ENCODE measurements around the gene ATP2C1. TPM values are rescaled to one million over a fixed set of nuclear protein-coding genes. Genes with fewer than 3 reads are reported as not detected.

The ATP2C1 gene
- total RNA-seq, 1 donor from 2014 or later: 66.1 TPM

DNA sequence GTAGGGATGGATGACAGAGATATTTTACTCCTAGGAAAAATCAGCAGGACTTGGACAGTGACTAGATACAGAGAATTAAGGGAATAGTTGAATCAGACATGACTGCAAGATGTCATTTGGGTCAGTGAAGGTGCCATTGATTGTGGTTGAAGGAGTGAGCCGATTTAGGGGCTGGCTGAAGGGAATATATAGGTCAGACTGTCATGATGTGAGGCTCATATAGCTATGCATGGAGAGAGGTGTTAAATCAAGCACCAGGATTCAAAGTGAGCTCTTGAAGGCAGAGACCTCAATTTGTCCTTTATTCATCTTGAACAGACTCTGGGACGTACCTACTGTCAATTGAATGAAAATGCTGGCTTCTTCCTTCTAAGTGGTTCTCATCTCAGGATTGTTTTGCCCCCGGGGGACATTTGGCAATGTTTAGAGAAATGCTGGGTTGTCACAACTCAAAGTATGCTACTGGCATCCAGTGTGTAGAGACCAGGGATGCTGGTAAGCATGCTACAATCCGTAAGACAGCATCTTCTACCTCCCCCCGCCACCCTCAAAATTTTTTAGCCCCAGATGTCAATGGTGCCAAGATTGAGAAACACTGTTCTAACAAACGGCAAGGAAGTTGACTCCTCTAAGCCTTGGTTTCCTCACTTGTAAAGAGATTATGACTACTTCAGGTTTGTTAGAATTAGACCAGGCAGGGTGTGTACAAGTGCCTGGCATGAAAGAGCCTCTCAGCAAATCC is 7.8 kb downstream of the ATP2C1 start:
- Mint-ChIP-seq H3K9me3 (no peaks in the 10 kb centered on the region), H3K4me1 (ENCODE audit: low read depth) (peaks cover 64% of the 10 kb centered on the region), H3K4me3 (no peak overlapping the region), H3K27ac (no peak overlapping the region), H3K27me3 (ENCODE audit: insufficient read depth) (no peaks in the 10 kb centered on the region), H3K36me3 (ENCODE audit: low read depth) (no peaks in the 10 kb centered on the region)
- intact Hi-C loops (cut with micrococcal nuclease): no loop called here
- no peak for DNase-seq (ENCODE audit: low spot score)

DNA sequence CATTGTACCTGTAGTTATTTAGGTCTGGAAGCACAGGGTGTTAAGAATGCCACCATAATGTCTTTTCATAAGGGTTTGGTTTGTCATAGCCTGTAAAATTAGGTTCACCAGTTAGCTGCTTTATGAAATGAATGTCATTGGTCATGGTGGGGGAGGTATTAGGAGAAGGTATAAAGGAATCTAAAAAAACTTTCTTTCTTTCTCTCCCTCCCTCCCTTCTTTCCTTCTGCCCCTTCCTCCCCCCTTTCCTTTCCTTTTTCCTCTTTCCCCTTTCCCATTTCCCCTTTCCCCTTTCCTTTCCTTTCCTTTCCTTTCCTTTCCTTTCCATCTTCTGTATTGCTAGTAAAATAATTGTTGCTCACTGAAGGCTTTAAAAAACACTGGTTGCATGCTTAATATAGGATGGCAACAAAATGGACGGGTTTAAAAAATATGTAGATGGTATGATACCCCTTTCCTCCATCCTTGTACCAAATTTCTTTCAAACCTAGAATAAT is 9.6 kb downstream of the ATP2C1 start:
- peaks cover 64% of the 10 kb centered on the region for H3K4me1 Mint-ChIP-seq (ENCODE audit: low read depth)
- intact Hi-C loops (cut with micrococcal nuclease): no loop called here

GRCh38 chr3:130904491-130904890 is 10.6 kb downstream of the ATP2C1 start:
- Mint-ChIP-seq H3K27ac (no peak overlapping the region), H3K27me3 (ENCODE audit: insufficient read depth) (no peaks in the 10 kb centered on the region), H3K4me1 (ENCODE audit: low read depth) (peaks cover 65% of the 10 kb centered on the region), H3K36me3 (ENCODE audit: low read depth) (peaks cover 4% of the 10 kb centered on the region), H3K4me3 (no peak overlapping the region), H3K9me3 (no peaks in the 10 kb centered on the region)
- DNase-seq (ENCODE audit: low spot score): no peak
- intact Hi-C loops (cut with micrococcal nuclease): no loop called here

More for the DNA sequence above, 9.6 kb downstream of the ATP2C1 start:
- Mint-ChIP-seq H3K9me3 (no peaks in the 10 kb centered on the region), H3K36me3 (ENCODE audit: low read depth) (peaks cover 4% of the 10 kb centered on the region), H3K27me3 (ENCODE audit: insufficient read depth) (no peaks in the 10 kb centered on the region), H3K27ac (no peak overlapping the region), H3K4me3 (no peak overlapping the region)
- no peak for DNase-seq (ENCODE audit: low spot score)

GRCh38 chr3:130905551-130905950 is 11.7 kb downstream of the ATP2C1 start:
- H3K9me3 Mint-ChIP-seq: no peaks in the 10 kb centered on the region
- peak overlapping the region; percentile 51 for H3K27ac Mint-ChIP-seq
- peaks cover 65% of the 10 kb centered on the region for H3K4me1 Mint-ChIP-seq (ENCODE audit: low read depth)
- H3K4me3 Mint-ChIP-seq: no peak overlapping the region
- DNase-seq (ENCODE audit: low spot score): no peak
- intact Hi-C loops (cut with micrococcal nuclease): loop anchor here (5.0 kb wide), 1 partner anchor 477 kb away; the partner anchor contains the start of gene NUDT16
- peaks cover 4% of the 10 kb centered on the region for H3K36me3 Mint-ChIP-seq (ENCODE audit: low read depth)
- H3K27me3 Mint-ChIP-seq (ENCODE audit: insufficient read depth): no peaks in the 10 kb centered on the region

DNA sequence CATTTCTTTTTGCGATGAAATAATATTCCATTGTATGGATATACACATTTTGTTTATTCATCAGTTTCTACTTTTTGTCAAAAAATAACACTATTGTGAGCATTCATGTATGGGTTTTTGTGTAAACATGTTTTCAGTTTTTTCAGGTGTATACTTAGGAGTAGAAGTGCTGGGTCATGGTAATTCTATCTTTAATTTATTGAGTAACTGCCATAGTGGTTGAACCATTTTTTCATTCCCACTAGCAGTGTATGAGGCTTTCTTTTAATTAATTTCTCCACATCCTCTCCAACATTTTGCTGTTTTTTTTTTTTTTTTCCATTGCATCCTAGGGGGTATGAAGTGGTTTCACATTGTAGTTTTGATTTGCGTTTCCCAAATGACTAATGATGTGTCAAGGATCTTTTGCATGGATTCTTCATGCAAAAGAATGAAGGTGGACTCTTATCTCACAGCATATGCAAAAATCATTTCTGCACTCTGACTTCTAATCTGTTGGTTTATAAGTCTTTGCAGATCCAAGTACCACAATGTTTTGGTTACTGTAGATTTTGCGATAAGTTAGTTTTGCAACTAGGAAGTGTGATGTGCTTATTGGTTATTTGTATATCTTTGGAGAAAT is 12.6 kb downstream of the ATP2C1 start:
- Mint-ChIP-seq H3K36me3 (ENCODE audit: low read depth) (peaks cover 6% of the 10 kb centered on the region), H3K27me3 (ENCODE audit: insufficient read depth) (no peaks in the 10 kb centered on the region), H3K4me3 (no peak overlapping the region), H3K27ac (peak overlapping the region; percentile 35), H3K4me1 (ENCODE audit: low read depth) (peaks cover 57% of the 10 kb centered on the region), H3K9me3 (no peaks in the 10 kb centered on the region)
- intact Hi-C loops (cut with micrococcal nuclease): loop anchor here (5.0 kb wide), 1 partner anchor 476 kb away; the partner anchor contains the start of gene NUDT16
- DNase-seq (ENCODE audit: low spot score): no peak

GRCh38 chr3:130907500-130907899 is 13.6 kb downstream of the ATP2C1 start:
- H3K4me1 Mint-ChIP-seq (ENCODE audit: low read depth): peaks cover 46% of the 10 kb centered on the region
- H3K9me3 Mint-ChIP-seq: no peaks in the 10 kb centered on the region
- DNase-seq (ENCODE audit: low spot score): no peak
- intact Hi-C loops (cut with micrococcal nuclease): loop anchor here (5.0 kb wide), 1 partner anchor 475 kb away; the partner anchor contains the start of gene NUDT16
- peak overlapping the region; percentile 60 for H3K4me3 Mint-ChIP-seq
- no peaks in the 10 kb centered on the region for H3K27me3 Mint-ChIP-seq (ENCODE audit: insufficient read depth)
- H3K27ac Mint-ChIP-seq: peak overlapping the region; percentile 55
- peaks cover 8% of the 10 kb centered on the region for H3K36me3 Mint-ChIP-seq (ENCODE audit: low read depth)

DNA sequence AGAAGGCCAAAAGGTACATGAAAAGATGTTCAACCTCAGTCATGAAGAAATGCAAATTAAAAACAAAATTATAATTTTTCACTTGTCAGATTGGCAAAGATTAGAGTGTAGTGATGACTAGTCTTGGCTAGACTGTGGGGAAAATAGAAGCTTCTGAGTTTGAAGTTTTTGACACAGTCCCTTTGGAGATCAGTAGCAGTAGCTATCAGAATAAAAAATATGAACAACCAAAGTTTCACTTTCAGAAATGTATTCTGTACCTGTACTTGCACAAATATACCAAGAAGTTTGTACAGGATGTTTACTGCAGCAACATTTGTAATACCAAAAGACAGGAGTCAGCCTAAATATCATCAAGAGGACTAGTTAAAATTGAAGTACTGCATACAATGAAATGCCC is 14.1 kb downstream of the ATP2C1 start:
- peak overlapping the region; percentile 73 for H3K27ac Mint-ChIP-seq
- intact Hi-C loops (cut with micrococcal nuclease): loop anchor here (1.0 to 5.0 kb wide), 2 partner anchors 14 to 474 kb away; partner anchors contain the start of genes ATP2C1 and NUDT16
- DNase-seq (ENCODE audit: low spot score): no peak
- H3K4me1 Mint-ChIP-seq (ENCODE audit: low read depth): peaks cover 46% of the 10 kb centered on the region
- peaks cover 8% of the 10 kb centered on the region for H3K36me3 Mint-ChIP-seq (ENCODE audit: low read depth)
- H3K4me3 Mint-ChIP-seq: peak overlapping the region; percentile 60
- H3K9me3 Mint-ChIP-seq: no peaks in the 10 kb centered on the region
- H3K27me3 Mint-ChIP-seq (ENCODE audit: insufficient read depth): no peaks in the 10 kb centered on the region

- no peak overlapping the region for H3K27ac Mint-ChIP-seq
- no peaks in the 10 kb centered on the region for H3K9me3 Mint-ChIP-seq
- no peak overlapping the region for H3K4me3 Mint-ChIP-seq
- H3K36me3 Mint-ChIP-seq (ENCODE audit: low read depth): peaks cover 27% of the 10 kb centered on the region
- peaks cover 16% of the 10 kb centered on the region for H3K4me1 Mint-ChIP-seq (ENCODE audit: low read depth)
- H3K27me3 Mint-ChIP-seq (ENCODE audit: insufficient read depth): no peaks in the 10 kb centered on the region
- intact Hi-C loops (cut with micrococcal nuclease): no loop called here
- no peak for DNase-seq (ENCODE audit: low spot score)
These were observed 21.8 kb downstream of the ATP2C1 start for GRCh38 chr3:130915567-130916292.

DNA sequence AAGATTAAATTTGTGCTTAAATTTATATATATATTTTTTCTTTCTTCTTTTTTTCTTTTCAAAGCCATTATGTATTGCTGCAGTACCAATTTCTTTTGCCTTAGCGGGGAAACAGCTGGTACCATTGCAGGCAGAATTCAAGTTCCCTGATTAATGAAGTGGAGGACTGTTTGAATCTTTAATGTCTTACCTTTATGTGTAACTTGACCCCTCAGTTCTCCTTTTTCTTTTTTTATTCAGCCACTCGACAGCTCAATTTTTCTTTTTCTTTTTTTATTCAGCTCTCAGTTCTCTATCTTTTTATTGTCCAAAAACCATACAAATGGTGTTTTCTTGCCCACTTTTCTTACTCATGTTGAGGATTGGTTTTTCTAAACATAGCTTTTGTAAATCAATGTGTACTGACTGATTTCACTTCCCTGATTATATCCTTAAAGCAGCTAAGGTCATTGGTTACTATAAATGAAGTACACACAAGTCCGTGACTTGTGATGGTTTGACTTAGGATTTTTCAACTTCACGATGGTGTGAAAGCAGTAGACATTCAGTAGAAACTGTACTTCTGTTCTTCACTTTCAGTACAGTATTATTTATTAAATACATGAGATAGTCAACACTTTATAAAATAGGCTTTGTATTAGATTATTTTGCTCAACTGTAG is 22.8 kb downstream of the ATP2C1 start:
- DNase-seq (ENCODE audit: low spot score): no peak
- Mint-ChIP-seq H3K4me3 (no peak overlapping the region), H3K27ac (no peak overlapping the region), H3K36me3 (ENCODE audit: low read depth) (peaks cover 23% of the 10 kb centered on the region), H3K4me1 (ENCODE audit: low read depth) (peaks cover 16% of the 10 kb centered on the region), H3K9me3 (no peaks in the 10 kb centered on the region), H3K27me3 (ENCODE audit: insufficient read depth) (no peaks in the 10 kb centered on the region)
- intact Hi-C loops (cut with micrococcal nuclease): no loop called here

DNA sequence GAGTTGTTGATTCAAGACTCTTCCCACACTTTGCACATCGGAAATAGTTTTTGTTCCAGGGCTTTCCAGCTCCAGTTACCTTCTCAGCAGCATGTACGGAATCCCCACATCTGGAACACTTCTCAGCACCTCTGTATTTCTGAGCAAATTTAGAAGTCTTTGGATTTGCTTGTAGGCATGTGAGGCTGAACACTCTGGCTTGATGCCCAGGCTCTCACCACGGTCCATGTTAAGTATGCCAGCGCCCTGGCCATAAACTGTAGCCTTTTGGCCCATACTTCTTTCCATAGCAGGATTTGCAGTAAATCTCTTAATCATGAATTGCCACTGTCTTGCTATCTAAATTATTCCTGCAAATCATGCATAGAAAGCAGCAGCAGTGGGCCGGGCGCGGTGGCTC is 24.4 kb downstream of the ATP2C1 start:
- DNase-seq (ENCODE audit: low spot score): no peak
- H3K4me1 Mint-ChIP-seq (ENCODE audit: low read depth): peaks cover 28% of the 10 kb centered on the region
- peaks cover 25% of the 10 kb centered on the region for H3K36me3 Mint-ChIP-seq (ENCODE audit: low read depth)
- no peaks in the 10 kb centered on the region for H3K27me3 Mint-ChIP-seq (ENCODE audit: insufficient read depth)
- H3K27ac Mint-ChIP-seq: no peak overlapping the region
- peaks cover 12% of the 10 kb centered on the region for H3K9me3 Mint-ChIP-seq
- intact Hi-C loops (cut with micrococcal nuclease): no loop called here
- H3K4me3 Mint-ChIP-seq: no peak overlapping the region

DNA sequence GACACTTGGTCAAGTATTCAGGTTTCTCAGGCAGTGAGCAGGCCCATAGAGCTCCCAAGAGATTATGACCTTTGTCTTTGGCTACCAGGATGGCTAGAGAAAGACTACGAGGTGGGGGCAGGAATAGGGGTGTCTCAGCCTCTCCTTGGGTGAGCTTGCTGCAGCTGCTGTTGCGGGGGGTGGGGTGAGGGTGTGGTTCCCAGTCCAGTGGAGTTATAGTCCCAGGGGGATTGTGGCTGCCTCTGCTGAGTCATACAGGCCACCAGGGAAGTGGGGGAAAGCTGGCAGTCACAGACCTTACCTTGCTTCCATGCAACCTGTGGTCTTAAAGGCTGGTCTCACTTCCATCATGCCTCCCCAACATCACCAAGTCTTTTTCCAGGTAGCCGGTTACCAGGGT is 31.7 kb downstream of the ATP2C1 start:
- peaks cover 17% of the 10 kb centered on the region for H3K36me3 Mint-ChIP-seq (ENCODE audit: low read depth)
- H3K4me3 Mint-ChIP-seq: no peak overlapping the region
- peaks cover 30% of the 10 kb centered on the region for H3K9me3 Mint-ChIP-seq
- no peak overlapping the region for H3K27ac Mint-ChIP-seq
- H3K27me3 Mint-ChIP-seq (ENCODE audit: insufficient read depth): no peaks in the 10 kb centered on the region
- H3K4me1 Mint-ChIP-seq (ENCODE audit: low read depth): peaks cover 38% of the 10 kb centered on the region
- no peak for DNase-seq (ENCODE audit: low spot score)
- intact Hi-C loops (cut with micrococcal nuclease): no loop called here

- H3K9me3 Mint-ChIP-seq: peaks cover 30% of the 10 kb centered on the region
- peaks cover 21% of the 10 kb centered on the region for H3K36me3 Mint-ChIP-seq (ENCODE audit: low read depth)
- DNase-seq (ENCODE audit: low spot score): no peak
- peaks cover 39% of the 10 kb centered on the region for H3K4me1 Mint-ChIP-seq (ENCODE audit: low read depth)
- H3K27ac Mint-ChIP-seq: no peak overlapping the region
- H3K4me3 Mint-ChIP-seq: no peak overlapping the region
- H3K27me3 Mint-ChIP-seq (ENCODE audit: insufficient read depth): no peaks in the 10 kb centered on the region
- intact Hi-C loops (cut with micrococcal nuclease): no loop called here
These were observed 32.6 kb downstream of the ATP2C1 start for GRCh38 chr3:130926504-130926903.

Data from activated T-helper 1 cell treated with anti-CD3 and anti-CD28 coated beads, Interleukin-12 subunit alpha, Interleukin-12 subunit beta, Interleukin-2, Interleukin-4 antibody, amounts not matched to agents 30 ng/mL and 10 ng/mL and 1 ng/mL, durations not matched to agents 14 hours and 24 hours and 36 hours (primary cell).